Right lobe of liver (tissue), 4 donors: ENCODE results near the gene TMED4.

Experiments
- POLR2A ChIP-seq: fragments of 450-650 bp; IDR thresholded peaks from one replicate; pipeline ENCODE4 v1.6.1; 2017; ENCODE audit warnings: antibody characterized with exemption, mild to moderate bottlenecking
- TF ChIP-seq, protein P1 (sequence below), 4 donors: fragments of 200-600 bp in 3 of 4; fragments of 450-650 bp in 1 of 4; IDR thresholded peaks; one replicate each; pipeline versions ENCODE4 v1.5.1 to v1.8.0; 2016 to 2022; ENCODE audit warnings: antibody characterized with exemption in 4 of 4, mild to moderate bottlenecking in 2 of 4
- donor health status: DM: no; HTN: no; CAD: no.
- donor health status: DM: no; HTN: no; CAD: no.
- donor health status: DM: no; HTN: yes; CAD: no.

DNA sequence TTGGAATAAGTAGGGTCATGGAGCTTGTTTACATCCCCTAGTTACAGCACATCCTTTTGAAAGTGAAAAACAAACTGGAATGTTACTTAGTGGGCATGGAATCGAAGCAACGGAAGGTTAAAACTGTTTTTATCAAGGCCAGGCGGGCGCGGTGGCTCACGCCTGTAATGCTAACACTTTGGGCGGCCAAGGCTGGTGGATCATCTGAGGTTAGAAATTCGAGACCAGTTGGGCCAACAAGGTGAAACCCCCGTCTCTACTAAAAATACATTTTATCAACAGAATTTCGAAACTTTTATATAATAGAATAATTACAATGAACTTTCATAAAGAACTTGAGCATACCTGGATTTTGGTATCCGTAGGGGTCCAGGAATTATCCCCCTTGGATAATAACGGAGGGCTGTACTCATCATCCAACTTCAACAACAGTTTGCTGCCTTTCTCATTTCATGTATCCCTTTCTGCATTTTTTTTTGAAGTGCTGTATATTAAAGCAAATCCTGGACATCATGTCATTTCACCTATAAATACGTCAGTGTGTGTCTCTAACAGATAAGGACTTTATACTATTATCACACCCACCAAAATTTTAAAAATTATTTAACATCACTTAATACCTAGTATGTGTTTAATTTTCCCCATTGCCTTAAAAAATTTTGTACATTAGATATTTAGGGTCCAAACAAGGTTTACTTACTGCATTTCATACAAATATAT is 1.3 kb upstream of the TMED4 start:
- TF ChIP-seq, protein P1, sequence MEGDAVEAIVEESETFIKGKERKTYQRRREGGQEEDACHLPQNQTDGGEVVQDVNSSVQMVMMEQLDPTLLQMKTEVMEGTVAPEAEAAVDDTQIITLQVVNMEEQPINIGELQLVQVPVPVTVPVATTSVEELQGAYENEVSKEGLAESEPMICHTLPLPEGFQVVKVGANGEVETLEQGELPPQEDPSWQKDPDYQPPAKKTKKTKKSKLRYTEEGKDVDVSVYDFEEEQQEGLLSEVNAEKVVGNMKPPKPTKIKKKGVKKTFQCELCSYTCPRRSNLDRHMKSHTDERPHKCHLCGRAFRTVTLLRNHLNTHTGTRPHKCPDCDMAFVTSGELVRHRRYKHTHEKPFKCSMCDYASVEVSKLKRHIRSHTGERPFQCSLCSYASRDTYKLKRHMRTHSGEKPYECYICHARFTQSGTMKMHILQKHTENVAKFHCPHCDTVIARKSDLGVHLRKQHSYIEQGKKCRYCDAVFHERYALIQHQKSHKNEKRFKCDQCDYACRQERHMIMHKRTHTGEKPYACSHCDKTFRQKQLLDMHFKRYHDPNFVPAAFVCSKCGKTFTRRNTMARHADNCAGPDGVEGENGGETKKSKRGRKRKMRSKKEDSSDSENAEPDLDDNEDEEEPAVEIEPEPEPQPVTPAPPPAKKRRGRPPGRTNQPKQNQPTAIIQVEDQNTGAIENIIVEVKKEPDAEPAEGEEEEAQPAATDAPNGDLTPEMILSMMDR (IDR thresholded peaks at IDR 0.05) = no peak
- TF ChIP-seq POLR2A = no peak
